ENCODE results near the gene FLRT1. TPM values are rescaled to one million over a fixed set of nuclear protein-coding genes. Genes with fewer than 3 reads are reported as not detected.

The FLRT1 gene
- total RNA-seq, 4 donors from 2014 or later, result 1.1 to 4.7 (median 3.6) TPM

DNA sequence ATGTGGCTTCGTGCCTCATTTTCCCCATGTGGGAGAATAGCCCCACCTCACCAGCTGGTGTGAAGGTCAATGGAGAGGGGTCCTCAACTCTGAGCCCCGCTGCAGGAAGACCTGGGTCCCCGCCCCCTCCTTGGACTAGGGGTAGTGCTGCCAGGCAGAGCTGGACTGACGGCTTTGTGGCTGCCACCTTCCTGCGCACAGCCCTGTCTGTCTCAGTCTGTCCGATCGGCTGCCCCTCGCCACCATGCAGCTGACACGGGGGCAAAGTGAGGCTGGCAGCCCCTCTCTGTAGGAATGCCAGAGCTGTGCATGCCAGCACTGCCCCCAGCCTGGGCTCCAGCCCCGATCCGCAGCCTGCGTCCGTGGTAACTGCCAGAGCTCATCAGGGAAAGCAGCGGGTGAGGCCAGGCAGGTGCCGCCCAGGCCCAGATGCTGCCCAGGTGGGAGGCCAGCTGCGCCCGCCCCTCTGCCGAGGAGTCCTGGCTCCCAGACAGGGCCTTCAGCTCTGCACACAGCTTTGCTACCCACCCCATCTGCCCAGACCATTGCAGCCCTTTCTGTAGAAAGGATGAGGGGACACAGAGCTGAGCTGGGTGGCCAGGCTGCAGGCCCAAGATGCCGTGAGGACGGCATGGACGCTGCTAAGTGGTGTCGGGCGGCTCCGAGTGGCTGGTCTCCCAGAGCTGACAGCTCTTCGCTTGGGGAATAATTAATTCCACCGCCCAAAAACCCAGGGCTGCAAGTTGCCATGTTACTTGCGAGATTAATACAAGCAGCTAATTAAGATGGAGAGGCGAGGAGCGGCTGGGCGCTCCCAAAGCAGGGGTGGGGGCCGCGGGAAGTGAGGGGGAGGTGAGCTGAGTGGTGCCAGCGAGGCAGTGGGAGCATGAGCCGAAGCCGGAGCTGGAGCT lies 19.5 kb upstream of the FLRT1 start:
- Histone ChIP-seq H3K27ac (no peak overlapping the region), H3K27me3 (no peaks in the 10 kb centered on the region), H3K9me3 (no peaks in the 10 kb centered on the region), H3K4me1 (no peaks in the 10 kb centered on the region), H3K36me3 (no peaks in the 10 kb centered on the region), H3K4me3 (no peak overlapping the region)
- ATAC-seq, result no peak
- 51 to 100% methylated on average over 1 to 4 of the region's 35 CpGs for WGBS, 2 donors (ENCODE audit: low coverage in 1 of 2)
- TF ChIP-seq POLR2AphosphoS5 (IDR thresholded peaks at IDR 0.05) (no peak), POLR2A (IDR thresholded peaks at IDR 0.05) (no peak), CTCF (IDR thresholded peaks at IDR 0.05) (no peak), EP300 (IDR thresholded peaks at IDR 0.05) (no peak)

DNA sequence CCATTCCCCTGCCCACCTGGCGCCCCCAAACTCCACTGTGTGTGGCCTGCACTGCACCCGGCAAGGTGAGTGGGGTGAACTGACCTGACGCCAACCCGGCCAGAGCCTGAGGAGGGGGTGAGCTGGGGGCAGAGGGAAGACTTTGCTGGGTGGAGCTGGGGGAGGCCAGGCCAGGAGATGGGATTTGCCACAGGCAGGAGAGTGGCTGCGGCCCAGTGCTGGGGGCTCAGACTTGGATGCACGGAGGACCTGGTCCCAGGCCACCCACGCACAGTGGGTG lies 17.8 kb upstream of the FLRT1 start:
- no peak for TF ChIP-seq CTCF (IDR thresholded peaks at IDR 0.05)
- TF ChIP-seq EP300 (IDR thresholded peaks at IDR 0.05), result no peak
- TF ChIP-seq POLR2AphosphoS5 (IDR thresholded peaks at IDR 0.05), result no peak
- TF ChIP-seq POLR2A (IDR thresholded peaks at IDR 0.05), result no peak
- H3K4me3 ChIP-seq, result no peak overlapping the region
- no peak overlapping the region for H3K27ac ChIP-seq
- WGBS, 2 donors (ENCODE audit: low coverage in 1 of 2), result no CpG with 5 or more reads among the region's 7 CpGs
- H3K9me3 ChIP-seq, result no peaks in the 10 kb centered on the region
- H3K27me3 ChIP-seq, result no peaks in the 10 kb centered on the region
- ATAC-seq, result no peak
- H3K36me3 ChIP-seq, result no peaks in the 10 kb centered on the region
- H3K4me1 ChIP-seq, result no peaks in the 10 kb centered on the region

DNA sequence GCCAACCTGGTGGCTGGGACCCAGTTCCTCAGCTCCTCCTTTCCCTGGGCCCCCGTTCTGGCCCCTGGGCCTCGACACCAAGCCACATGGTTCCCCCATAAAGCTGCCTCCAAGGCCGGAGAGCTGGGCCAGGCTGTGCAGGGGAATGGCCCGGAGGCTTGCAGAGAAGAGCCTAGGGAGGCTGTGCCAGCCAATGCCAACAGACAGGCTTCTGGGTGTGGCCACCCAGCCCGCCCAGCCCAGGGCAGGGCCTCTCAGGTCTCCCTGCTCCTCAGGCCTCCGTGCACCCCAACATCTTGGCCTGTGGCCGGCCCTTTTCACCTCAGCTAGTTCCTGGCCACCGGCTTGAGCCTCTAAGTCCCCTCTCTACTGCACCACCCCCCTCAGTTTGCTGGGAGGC lies 17.4 kb upstream of the FLRT1 start:
- H3K27ac ChIP-seq, result no peak overlapping the region
- no peak for ATAC-seq

GRCh38 chr11:64019106-64020037 lies 16.4 kb upstream of the FLRT1 start:
- no peak overlapping the region for H3K27ac ChIP-seq
- no peaks in the 10 kb centered on the region for H3K4me1 ChIP-seq
- no peaks in the 10 kb centered on the region for H3K9me3 ChIP-seq
- WGBS, 2 donors (ENCODE audit: low coverage in 1 of 2), result 85 to 92% methylated on average over 5 to 10 of the region's 27 CpGs
- no peak for ATAC-seq
- H3K27me3 ChIP-seq, result no peaks in the 10 kb centered on the region
- TF ChIP-seq EP300 (IDR thresholded peaks at IDR 0.05), result no peak
- TF ChIP-seq POLR2A (IDR thresholded peaks at IDR 0.05), result no peak
- TF ChIP-seq POLR2AphosphoS5 (IDR thresholded peaks at IDR 0.05), result no peak
- TF ChIP-seq CTCF (IDR thresholded peaks at IDR 0.05), result no peak
- H3K36me3 ChIP-seq, result no peaks in the 10 kb centered on the region
- no peak overlapping the region for H3K4me3 ChIP-seq

More for the DNA sequence above, 17.4 kb upstream of the FLRT1 start:
- no peaks in the 10 kb centered on the region for H3K27me3 ChIP-seq
- H3K4me3 ChIP-seq, result no peak overlapping the region
- H3K36me3 ChIP-seq, result no peaks in the 10 kb centered on the region
- no peaks in the 10 kb centered on the region for H3K9me3 ChIP-seq
- WGBS, 2 donors (ENCODE audit: low coverage in 1 of 2), result 100% methylated on average over 1 of the region's 8 CpGs; no CpG with 5 or more reads in 1 of the 2 donors
- no peak for TF ChIP-seq POLR2A (IDR thresholded peaks at IDR 0.05)
- no peak for TF ChIP-seq EP300 (IDR thresholded peaks at IDR 0.05)
- no peak for TF ChIP-seq POLR2AphosphoS5 (IDR thresholded peaks at IDR 0.05)
- no peak for TF ChIP-seq CTCF (IDR thresholded peaks at IDR 0.05)
- H3K4me1 ChIP-seq, result no peaks in the 10 kb centered on the region

Measured in gastroesophageal sphincter (tissue), 4 donors.